ENCODE measurements around the gene SLC7A1.

The SLC7A1 gene

DNA sequence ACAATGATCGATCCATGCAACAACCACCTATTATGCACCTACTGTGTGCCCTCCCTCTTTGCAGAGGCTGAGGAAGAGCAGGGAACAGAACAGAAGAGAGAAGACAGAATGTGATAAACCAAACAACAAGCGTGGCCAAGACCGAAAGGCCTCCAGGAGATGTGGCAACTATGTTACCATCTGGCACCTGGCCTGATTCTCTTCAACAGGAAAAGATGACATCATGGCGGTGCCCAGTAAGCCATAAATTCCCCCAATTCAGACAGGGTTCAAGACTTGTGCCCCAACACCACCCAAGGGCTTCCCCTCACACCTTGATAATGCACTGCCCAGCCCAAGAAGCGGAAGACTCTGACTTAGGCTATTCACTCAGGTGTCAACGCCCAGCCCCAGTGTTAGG lies 44.3 kb downstream of the SLC7A1 start:
- no peak for DNase-seq

DNA sequence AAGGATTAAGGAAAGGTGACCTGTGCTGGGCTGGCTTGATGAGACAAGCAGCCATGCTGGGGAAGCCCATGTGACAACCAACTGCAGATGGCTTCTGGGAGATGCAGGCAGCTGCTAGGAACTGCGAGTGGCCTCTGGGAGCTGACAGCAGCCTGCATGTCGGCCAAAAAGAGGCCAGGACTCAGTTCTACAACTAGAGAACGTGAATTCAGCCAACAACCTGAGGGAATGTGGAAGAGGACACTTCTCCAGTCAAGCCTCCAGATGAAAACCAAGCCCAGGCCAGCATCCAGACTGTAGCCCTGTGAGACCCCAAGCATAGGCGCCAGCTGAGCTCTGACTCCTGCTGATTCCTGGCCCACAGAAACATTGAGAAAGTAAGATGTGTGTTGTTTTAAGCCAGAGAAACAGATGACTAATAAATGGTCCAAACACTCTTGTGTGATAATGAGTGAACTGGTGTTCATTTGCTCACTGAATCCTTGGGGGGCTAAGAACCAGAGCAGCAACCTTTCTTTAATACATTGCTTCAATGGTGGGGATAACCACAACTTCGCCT lies 45.0 kb downstream of the SLC7A1 start:
- DNase-seq = no peak

DNA sequence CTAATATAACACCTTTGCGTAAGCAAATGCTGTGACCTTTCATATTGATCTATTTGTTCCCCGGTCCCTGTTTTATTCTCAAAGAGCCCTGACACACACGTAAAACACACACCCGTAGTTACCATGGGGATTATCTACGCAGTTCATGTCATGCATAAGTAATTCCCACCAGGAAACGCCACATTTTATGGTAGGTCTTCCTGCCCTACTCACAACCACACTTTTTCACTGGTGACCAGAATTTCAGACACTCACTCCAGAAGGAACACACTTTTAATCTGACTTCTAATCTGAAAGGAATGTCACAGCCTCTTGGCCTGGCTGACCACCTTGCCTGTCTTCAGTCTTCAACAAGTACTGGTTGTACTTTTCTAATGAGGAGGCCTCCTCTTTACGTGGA lies 46.8 kb downstream of the SLC7A1 start:
- DNase-seq = peak in 1 of 3 experiments; percentile 4

DNA sequence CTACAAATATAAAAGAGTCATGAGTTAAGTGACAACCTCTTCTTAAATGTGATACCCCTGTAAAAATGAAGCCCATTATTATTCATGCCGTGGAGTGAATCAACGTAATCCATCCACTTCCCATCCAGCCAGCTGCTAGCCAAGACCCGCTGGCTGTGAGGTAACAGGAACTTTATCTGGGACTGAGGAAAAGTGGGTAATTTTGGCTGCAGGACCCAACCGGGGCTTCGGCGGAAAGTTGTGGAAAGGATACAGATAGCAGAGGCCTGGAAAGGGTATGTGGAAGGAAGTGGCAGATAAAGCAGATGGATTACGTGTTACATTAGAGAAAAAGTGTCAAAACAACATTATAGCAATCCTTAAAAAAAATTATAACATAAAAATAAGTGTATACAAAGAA lies 48.3 kb downstream of the SLC7A1 start:
- no peak for DNase-seq

DNA sequence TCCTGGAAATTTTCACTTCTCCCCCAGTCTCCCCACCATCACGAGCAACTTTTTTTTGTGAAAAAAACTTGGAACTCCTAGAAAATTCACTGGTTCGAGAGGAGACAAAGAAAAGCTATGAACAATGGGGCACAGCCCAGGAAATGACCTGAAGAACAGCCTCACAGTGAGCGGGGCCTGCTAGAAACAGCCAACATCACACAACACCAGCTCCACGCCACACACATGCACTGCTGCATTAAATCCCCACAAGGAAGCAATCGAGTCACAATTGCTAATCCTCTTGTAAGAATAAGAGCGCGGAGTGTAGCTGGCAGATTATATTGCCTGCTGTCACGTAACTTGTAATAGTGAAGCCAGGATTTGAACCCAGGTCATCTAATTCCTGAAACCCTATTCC lies 48.8 kb downstream of the SLC7A1 start:
- DNase-seq = no peak

DNA sequence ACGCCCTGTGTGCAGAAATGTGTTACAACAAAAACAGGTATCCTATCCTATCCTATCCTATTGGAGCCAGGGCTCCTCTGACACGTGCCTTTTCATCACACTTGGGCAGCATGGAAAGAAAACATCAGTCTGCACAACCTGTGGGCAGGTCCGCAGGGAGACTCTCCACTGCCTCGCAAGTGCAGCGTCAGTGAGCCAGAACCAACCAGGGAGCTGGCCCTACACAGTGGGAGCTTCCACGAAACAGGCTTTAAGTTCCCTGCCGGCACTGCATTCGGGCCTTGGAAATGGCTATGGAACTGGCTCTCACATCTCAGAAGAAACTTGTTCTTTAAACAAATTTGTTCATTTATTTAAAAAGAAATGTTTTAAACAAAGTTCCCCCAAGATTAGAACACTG lies 49.5 kb downstream of the SLC7A1 start:
- no peak for DNase-seq

DNA sequence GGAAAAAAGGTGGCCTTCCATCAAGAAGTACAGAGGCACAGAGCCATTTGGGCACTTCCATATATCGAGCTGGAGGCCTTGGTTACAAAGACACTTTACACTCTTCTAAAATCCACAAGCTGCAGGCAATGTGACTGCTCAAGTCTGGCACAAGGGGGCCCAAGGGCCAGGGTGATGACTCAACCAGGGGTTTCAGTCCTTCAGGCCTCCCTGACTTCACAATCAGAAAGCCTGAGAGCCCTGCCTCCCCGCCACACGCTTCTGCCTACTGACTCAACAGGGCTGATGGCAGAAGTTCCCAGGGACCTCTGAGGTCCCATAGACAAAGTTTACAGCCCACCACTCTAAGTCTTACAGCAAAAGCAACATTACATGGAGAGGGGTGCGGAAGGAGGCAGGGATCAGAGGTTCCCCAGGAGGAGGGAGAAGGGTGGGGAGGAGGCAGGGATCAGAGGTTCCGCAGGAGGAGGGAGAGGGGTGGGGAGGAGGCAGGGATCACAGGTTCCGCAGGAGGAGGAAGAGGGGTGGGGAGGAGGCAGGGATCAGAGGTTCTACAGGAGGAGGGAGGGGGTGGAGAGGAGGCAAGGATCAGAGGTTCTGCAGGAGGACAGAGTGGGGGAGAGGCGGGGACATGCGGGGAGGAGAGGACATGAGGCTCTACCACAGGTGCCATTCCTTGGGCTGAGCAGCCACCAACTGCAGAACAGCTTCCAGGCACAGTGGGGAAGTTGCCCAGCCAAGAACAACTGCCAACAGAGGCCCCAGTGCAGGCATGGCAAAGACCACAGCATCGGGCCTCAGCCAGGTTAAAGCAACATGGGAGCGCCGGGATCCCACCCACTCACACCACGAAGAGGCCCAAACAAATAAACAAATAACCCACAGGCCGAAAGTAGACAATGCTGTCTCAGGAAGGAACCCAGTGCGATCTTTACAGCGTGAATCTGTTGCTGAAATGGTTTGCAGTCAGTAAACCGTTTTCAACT lies 52.0 kb downstream of the SLC7A1 start:
- no peak for DNase-seq

DNA sequence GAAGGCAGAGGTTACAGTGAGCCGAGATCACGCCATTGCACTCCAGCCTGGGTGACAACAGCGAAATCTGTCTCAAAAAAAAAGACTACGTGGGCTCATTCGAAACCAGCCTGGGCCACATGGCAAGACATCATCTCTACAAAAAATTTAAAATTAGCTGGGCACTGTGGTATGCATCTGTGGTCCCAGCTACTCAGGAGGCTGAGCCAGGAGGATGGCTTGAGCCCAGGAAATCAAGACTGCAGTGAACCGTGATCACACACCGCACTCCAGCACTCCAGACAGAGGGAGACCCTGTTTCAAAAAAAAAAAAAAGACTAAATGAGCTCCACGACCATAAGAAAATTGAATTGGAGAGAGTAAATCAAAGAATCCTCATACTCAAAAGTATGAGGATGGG lies 53.1 kb downstream of the SLC7A1 start:
- DNase-seq = no peak

DNA sequence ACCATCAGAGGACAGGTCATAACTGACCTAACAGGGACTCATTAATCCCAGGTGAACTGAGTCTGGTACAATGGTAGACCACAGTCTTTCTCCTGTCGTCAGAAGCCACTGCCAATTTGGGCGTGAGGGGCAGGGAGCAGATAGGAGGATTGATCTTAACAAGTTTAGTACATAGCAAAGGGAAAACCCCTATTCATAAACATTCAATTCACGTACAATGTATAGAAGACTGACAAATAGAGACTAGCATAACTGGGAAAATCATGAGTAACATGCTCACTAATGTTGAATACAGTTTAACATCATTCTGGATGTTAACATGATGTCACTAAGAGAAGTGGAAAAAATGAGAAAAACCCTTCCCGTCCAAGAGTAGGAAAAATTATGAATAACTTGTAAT lies 54.1 kb downstream of the SLC7A1 start:
- no peak for DNase-seq

DNA sequence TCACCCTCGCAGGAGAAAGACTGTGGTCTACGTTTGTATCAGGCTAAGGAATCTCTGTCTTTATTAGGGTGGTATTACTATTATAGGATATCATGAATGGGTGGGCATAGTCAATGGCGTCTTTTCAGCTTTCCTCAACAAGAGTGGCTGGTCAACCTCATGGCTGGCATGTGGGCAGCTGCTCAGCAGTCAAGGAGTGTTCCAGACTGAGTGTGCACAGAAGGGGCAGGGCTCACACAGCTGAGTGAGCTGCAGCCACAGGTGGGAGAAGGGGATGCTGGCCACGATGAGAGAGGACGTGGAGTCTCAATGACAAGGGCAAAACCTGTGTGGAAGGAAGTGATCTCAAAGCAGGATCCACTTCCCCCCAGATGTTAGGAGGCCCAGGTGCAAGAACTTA lies 54.7 kb downstream of the SLC7A1 start:
- DNase-seq = no peak

DNA sequence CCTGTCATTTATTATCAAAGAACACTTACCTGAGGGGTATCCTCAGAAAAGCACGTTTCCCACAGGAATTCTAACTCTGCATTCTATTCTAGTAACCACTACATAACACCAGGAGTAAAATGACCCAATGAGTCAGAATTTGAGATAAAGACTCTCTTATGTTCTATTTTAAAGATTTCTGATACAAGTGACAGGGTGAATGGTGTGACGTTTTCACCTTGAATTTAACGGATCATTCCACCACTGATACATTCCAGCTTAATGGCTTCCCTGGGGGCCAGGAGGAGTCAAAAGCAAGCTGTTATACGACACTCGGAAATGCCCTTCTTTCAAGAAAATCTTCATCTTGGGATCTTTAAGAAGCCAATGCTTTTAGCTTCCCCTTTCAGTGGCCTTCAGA lies 55.2 kb downstream of the SLC7A1 start:
- no peak for DNase-seq

DNA sequence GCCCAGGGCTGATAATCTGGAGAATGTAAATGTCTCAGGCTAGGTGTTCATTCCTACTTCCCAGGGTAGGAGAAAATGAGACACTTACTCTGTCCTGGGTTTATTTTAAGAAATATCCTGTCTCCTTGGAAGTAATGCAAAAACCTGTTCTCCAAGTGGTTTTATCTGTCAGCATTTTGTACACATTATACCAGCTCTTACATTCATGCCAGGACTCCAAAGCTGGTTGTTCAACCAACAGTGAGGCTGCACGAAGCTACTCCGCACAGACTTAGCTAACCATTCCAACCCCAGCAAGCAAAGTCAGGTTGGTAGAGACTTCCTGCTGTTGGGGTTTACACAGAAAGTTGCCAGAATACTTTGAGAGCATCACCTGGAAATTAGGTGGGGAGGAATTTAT lies 55.6 kb downstream of the SLC7A1 start:
- no peak for DNase-seq

DNA sequence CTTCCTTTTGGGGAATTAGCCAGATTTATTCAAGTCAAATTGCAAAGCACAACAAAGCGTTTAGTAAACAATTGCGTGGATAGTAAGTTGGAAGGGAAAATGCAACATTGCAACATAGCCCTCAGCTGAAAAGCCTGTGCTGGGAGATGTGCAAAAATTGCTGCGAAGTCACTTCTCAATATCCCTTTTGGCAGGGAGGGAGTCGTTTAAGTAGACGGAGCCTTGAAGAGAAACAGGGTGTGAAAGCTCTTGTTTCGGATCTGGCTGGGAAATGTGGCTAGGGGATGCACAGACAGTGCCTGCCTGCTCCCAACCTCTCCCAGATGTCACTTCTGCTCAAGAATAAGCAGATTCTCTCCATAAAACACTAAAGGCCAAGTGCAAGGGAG lies 56.8 kb downstream of the SLC7A1 start:
- no peak for DNase-seq

DNA sequence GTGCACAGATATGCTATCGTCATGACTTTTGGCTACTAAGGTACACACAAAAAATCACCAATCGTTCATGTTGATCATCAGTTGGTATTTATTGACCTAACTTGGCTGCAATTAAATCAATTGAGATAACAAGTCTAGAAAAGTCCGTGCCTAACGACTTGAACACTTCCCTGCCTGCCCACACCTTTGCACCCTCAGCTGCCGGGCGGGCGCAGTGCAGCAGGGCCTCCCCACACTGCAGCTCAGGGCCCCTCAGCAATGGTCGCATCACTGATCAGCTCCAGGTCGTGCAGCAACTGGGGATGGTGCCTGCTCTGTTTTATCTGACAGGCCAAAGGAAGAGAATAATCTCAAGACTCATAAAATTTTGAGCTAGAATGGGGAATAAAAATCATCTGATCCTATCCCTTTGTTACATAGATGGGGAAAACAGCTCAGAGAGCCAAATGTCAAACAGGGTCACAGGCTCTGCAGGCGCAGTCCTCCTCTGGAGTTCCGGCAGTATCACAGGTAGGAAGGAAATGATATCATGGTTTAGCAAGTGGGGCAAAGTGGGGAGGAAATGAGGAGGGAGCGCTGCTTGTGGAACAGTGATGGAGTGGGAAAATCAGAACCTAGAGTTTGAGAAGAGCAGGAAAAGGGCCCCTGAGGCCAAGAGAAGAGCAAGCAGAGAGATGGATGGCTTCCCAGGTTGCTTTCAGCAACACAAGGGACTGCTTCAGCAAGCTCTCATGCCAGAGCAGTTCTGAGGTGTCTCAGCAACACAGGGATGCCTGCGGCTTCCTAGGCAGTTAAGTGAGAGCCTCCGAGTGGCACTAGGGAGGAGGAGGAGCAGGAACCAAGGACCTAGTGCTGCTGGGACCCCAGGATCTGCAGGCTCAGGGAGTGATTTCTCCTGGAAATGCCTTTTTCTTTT lies 57.5 kb downstream of the SLC7A1 start:
- no peak for DNase-seq

DNA sequence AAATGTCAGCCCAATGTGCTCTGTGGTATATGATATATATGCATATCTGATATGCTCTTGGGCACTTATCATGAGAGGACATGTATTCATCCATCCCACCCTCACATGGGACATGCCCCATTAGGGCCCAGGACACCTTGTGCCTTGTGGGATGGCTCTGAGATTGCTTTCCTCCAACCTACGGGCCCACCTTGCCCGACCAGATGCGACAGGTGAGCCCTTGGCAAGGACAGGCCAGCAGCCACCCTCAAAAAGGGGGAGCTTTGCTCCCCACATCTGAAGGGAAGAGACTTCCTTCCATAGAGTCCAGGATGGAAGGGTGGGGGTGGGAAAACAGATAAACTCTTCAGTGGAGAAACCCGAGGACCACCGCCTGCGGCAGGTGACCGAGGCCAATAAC lies 58.6 kb downstream of the SLC7A1 start:
- DNase-seq = no peak

DNA sequence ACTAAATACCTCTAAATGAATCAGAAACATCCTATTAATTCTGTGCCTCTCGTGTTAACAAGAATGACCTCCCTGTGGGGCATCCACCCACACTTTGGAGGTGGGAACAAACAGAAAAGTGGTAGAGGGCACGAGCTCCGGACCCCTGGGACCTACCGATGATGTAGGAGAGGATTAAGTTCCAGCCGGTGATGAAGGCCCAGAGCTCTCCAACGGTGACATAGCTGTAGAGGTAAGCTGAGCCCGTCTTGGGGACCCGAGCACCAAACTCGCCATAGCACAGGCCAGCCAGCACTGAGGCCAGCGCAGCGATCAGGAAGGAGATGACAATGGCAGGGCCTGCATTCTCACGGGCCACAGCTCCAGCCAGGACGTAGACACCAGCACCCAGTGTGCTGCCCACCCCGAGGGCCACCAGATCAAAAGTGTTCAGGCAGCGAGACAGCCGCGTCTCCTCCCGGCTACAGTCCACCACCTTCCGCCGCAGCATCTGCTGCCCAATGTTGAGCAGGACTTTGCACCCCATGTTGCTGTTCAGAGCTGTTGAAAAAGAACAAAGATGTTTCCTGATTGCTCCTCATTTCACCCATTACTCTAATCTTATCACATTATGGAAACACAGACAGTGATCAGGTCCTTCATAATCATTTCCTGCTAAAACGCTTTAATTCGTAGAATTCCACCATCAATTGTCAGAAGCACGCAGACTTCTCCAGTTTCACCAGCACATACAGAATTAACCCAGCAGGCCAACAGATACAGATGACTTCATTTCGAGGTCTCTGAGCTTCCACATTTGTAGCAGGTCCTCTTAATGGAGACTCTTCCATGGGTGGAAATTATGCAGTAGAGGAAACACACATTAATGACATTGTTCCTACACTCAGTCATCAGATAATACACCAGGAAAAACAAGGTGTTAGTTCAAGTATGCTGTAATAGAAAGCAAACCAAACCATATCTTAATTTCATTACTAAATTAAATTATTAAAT lies 59.5 kb downstream of the SLC7A1 start:
- DNase-seq = no peak

DNA sequence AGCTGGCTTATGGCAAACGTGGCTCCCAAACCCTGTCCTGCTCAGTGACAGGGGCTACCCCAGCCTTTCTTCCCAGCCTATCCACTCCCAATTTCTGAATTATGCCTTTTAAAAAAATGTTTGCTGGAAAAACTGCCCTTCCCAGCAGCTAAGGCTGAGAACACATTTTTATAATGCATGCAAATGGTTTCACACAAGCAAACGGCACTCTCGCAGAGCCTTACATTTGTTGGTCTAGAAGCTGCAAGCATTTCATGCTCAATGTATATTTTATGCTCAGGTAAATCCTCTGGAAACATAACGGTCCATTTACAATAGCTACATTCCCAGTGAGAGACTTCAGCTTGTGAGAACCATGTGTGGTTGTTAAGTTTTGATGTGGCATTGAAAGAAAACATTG lies 61.4 kb downstream of the SLC7A1 start:
- DNase-seq = no peak

DNA sequence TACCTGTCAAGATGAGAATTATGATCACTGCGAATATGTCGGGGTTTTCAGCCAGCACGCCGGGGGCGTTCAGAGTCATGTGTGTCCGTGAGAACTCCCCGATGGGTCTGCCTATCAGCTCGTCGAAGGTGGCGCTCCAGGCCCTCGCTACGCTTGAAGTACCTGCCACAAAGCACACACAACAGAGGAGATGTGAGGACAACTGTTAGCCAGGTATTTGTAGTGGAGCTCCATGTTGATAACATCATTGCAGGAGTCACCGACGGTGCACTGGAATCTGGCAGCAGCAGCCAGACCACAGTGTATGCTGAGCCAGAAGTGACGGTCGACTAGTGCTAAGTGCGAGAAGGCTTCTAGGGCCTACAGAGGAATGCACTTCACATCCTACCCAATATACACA lies 62.7 kb downstream of the SLC7A1 start:
- no peak for DNase-seq

DNA sequence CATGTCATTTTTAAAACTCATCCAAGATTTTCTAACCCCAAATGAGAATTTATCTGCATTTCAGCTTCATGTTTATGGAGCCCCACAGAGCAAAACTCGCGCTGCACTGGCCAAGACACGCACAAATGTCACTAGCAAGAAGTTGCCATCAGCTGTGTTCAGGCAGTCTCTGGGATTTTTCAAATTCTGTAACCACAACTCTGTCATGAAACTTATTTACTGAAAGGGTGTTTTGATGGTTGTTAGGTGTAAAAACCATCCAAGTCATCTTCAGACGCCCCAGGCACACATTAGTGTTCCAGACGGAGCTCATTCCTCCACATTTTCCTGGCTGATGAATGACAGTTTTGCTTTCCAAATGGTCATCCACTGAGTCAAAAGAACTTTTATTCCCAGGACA lies 63.4 kb downstream of the SLC7A1 start:
- DNase-seq = no peak

DNA sequence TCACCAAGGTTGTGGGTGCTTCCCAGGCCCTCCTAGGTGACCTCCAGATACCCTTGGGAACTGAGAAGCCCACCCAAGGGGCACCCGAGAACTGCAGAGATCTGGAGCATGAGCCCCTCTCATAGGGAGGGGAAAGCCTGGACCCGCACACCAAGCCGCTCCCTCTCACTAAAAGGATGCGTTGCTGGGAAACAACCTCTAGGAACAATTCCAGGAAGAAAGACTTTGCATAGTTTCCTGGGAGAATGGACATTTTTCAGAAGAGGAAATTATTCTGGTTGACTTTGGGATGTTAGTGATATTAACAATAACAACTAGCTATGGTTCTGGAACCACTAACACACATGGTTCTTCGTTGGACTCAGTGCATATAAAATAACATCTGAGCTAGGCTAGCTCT lies 64.6 kb downstream of the SLC7A1 start:
- DNase-seq = no peak

DNA sequence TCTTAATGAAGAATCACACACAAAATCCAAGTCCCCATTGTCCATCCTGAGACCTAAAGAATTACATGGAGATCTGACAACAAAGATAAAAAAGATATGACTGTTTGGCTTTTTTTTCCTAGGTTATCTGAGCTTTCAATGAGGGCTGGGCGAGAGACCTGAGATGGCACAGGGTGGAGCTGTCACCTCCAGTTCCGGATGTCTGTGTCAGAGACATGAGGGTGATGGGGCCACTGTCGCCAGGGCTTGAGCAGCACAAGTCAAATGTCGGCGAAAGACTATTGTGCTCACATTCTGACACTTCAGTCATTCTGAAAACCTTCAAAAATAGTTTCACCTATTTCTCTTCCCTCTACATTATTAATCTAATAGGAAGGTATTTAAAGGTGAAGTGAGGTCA lies 65.7 kb downstream of the SLC7A1 start:
- DNase-seq = no peak

DNA sequence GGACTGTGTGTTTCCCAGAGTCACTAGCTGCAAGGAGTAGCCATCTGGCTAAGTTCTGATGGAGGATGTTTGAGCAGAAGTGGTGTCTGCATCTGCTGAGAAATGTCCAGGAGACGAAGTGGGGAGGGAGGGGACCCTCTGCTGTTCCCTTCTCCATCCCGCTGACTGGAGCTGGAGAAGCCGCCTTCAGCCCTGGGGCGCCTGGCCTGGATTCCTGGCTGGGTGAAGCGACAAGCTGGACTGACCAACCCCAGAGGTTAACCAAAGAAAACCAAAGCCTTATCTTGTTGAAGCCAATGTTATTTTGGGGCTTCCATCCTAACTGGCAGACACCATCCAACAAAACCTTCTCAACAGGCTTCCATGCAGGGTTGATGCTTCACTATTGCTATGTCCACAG lies 67.6 kb downstream of the SLC7A1 start:
- DNase-seq = no peak

All from NCI-H1417 (cell line).